Lower leg skin (tissue), 3 donors: ENCODE results near the gene PPP2CA.

Source experiments
- POLR2A ChIP-seq, 2 donors: fragments of 450-650 bp; IDR thresholded peaks; one replicate each; pipeline ENCODE4 v1.6.1; 2016 to 2017; ENCODE audit warnings: antibody characterized with exemption in 2 of 2, mild to moderate bottlenecking in 1 of 2, moderate library complexity in 1 of 2
- TF ChIP-seq, protein P1 (sequence below), 3 donors: fragments of 450-650 bp; IDR thresholded peaks; one replicate each; pipeline ENCODE4 v1.5.1; 2016; ENCODE audit warnings: antibody characterized with exemption in 3 of 3, mild to moderate bottlenecking in 3 of 3, moderate library complexity in 2 of 3

- TF ChIP-seq, protein P1, sequence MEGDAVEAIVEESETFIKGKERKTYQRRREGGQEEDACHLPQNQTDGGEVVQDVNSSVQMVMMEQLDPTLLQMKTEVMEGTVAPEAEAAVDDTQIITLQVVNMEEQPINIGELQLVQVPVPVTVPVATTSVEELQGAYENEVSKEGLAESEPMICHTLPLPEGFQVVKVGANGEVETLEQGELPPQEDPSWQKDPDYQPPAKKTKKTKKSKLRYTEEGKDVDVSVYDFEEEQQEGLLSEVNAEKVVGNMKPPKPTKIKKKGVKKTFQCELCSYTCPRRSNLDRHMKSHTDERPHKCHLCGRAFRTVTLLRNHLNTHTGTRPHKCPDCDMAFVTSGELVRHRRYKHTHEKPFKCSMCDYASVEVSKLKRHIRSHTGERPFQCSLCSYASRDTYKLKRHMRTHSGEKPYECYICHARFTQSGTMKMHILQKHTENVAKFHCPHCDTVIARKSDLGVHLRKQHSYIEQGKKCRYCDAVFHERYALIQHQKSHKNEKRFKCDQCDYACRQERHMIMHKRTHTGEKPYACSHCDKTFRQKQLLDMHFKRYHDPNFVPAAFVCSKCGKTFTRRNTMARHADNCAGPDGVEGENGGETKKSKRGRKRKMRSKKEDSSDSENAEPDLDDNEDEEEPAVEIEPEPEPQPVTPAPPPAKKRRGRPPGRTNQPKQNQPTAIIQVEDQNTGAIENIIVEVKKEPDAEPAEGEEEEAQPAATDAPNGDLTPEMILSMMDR (IDR thresholded peaks at IDR 0.05), result no peak
- TF ChIP-seq POLR2A (IDR thresholded peaks at IDR 0.05), result no peak
These were observed 739 bp downstream of the PPP2CA start for GRCh38 chr5:134224888-134225779.
